Posterior vena cava (tissue), 2 donors: ENCODE measurements around the gene CHD5. TPM values are rescaled to one million over a fixed set of nuclear protein-coding genes. Genes with fewer than 3 reads are reported as not detected.

Experiments used
- DNase-seq: peaks from one replicate; pipeline ENCODE4 v3.0.0-alpha.2; 2020; ENCODE audit warnings: low spot score
- intact Hi-C, 2 donors: fragments of 100-400 bp; cut with DNase I; formaldehyde crosslinking; loops; one replicate each; pipeline versions ENCODE4 v1.14.1 to v1.14.2; 2022 to 2023
- total RNA-seq, 2 donors: library from RNA; stranded (reverse); fragmentation: NEBNext Ultra II Directional; extraction: Animal tissue kit (Norgen Biotek cat#: 25700); gene quantifications; one replicate each; pipeline ENCODE4 v1.2.1, GENCODE V29; 2021
- donor health status: DM: yes; HTN: yes; CAD: no.
- donor health status: DM: yes; HTN: yes; CAD: no.

CHD5 gene
- total RNA-seq, 2 donors from 2014 or later = 1.4 to 2.4 TPM

DNA sequence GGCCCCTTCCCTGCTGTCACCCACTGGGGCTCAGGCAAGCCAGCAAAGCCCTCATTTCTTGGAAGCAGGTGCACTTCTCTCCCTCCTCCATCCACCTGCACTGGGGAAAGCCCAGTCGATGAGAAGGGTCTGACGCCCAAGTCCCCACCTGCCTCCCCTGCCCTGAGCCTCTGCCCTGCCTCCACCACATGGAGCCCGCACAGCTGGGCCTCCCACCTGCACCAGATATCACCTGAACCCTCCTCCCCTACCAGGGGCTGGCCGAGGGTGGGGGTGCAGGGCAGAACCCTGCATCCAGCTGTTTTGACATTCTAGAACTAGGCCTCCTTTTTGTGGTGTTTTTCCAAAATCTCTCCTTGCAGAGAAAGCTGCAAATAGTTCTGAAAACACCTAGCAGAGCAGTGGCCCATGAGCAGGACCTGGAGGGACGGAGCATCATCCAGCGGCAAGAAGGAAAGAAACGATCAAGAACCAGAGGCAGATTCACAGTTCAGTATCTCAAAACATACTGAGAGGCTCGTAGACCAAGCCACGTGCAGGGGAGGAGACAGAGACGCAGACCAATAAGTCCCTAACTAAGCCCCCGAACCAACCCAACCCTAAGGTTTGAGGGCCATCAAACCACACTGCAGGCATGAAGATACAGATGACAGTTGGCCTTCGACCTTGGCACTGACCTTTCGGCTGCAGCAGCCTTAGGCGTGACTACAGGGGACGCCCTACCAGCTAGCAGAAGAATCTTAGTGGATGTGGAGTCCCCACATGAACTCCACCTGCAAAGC is 16.7 kb downstream of the CHD5 start:
- intact Hi-C loops = no loop called here
- no peak for DNase-seq

GRCh38 chr1:6162773-6163172 is 17.3 kb downstream of the CHD5 start:
- intact Hi-C loops = no loop called here
- no peak for DNase-seq

DNA sequence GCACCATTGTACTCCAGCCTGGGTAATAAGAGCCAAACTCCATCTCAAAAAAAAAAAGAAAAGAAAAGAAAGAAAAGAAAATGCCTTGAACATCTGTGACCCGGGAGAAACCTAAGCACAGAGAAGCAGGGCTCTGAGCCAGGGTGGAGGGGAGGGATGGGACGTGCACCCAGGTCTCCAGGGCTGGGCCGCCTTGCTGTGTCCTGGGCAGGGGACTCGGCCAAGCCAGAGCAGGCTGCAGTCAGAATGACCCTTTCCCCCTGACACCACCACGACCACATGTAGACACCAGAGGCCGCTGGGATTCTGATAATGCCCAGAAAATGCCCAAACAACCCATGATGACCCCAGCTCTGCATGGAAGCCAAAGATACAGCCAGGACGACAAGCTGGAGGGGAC is 17.8 kb downstream of the CHD5 start:
- no peak for DNase-seq

GRCh38 chr1:6158181-6158580 is 21.9 kb downstream of the CHD5 start:
- intact Hi-C loops = no loop called here
- DNase-seq = no peak

More for the DNA sequence above, 17.8 kb downstream of the CHD5 start:
- intact Hi-C loops = no loop called here

DNA sequence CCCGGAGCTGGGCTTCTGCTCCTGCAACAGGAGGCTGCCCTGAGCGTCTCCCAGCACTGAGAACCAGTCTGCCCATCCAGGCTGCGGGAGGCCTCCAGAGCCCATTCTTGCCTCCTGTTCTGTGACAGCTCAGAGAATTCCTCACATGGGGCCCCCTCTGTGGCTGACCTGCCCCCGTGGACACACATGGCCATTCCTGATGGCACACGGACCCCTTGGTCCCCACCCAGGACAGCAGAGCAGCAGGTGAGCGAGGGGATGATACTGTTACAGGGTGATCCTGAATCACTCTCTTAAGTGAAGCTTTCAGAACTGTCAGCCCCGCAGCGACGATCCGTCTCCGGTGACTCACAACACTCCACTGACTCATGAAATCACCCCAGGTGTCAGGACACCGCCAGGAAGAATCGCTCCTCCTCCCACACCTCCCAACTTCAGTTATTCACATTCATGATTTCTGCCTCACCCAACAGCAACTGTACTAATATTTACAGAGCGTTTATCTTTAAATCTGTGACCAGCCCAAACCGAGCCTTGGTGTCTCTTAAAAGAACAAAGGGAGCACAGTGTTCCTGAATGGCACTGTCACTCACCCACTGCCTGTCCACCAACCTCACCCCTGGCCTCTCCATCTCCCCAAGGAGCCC is 22.5 kb downstream of the CHD5 start:
- intact Hi-C loops = no loop called here
- no peak for DNase-seq

- DNase-seq = no peak
- intact Hi-C loops = no loop called here
Measured at GRCh38 chr1:6157132-6157527, 23.0 kb downstream of the CHD5 start.

GRCh38 chr1:6154525-6155319 is 25.4 kb downstream of the CHD5 start:
- intact Hi-C loops = no loop called here

DNA sequence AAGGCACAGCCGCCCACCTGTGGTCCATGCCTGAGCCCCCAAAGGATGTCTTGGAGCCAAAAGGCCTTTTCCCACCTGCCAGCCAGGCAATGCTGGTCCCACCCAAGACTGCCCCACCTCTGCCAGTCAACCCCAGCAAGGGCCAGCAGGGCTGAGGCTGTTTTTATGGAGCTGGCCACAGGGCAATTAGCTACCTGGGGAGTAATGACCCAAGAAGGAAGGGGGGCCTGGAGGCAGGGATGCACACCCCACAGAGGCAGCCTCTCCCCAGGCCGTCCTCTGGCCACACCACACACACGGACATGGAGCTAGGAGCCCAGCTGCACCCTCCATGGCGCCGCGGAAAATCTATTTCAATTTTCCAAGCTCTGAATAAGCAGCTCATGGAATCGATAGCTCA is 27.2 kb downstream of the CHD5 start:
- DNase-seq = no peak
- intact Hi-C loops = no loop called here

More at GRCh38 chr1:6154525-6155319, 25.4 kb downstream of the CHD5 start:
- no peak for DNase-seq

GRCh38 chr1:6152181-6152580 is 27.9 kb downstream of the CHD5 start:
- intact Hi-C loops = no loop called here
- DNase-seq = no peak

DNA sequence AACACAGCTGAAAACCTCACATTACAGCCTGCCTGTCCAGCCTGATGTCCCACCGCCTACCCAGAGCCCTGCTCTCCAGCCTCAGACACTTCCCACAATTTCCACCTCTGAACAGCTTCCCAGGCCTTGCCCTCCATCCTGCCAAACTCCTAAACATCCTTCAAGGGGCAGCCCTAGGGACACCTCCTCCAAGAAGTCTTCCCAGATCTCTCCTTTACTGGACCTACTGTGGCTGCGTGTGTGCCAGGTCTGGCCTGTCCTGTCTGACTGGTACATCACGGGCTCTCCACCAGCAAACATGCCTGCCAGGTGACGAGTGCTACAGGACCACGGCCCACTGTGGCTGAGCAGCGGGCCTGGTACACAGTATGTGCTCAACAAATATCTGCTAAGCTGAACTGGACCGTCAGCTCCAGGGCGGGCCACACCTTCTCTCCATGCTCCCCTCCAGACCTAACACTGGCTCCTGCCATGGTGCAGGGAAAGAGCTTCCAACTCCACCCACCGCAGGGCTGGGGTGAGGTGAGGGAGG is 28.8 kb downstream of the CHD5 start:
- intact Hi-C loops = no loop called here
- no peak for DNase-seq

DNA sequence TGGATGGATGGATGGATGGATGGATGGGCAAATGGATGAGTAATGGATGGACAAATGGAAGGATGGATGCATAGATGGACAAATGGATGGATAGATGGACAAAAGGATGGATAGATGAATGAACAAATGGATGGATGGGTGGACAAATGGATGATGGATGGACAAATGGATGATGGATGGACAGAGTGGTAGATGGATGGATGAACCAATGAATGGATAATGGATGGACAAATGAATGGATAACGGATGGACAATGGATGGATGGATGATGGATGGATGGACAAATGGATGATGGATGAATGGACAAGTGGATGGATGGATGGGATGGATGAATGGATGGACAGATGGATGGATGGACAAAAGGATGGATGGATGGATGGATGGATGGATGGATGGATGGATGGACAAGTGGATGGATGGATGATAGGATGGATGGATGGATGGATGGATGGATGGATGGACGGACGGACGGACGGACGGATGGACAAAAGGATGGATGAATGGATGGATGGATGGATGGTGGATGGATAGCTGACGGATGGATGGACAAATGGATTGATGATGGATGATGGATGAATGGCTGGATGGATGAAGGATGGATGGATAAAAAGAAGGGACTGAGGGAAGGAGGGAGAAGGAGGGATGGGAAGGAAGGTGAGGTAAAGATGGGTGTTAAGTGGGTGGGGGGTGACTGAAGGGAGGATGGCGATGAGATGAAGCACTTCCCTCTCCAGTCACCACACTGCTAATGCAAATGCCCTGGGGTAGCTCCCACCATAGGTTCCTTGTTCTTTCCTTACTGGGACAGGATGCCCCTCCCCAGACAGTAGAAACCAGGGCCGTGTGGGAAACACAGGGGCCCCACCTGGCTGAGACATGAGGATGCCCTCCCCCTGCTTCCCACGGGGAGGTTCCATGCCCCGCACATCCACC is 29.8 kb downstream of the CHD5 start:
- intact Hi-C loops = no loop called here
- DNase-seq = no peak

DNA sequence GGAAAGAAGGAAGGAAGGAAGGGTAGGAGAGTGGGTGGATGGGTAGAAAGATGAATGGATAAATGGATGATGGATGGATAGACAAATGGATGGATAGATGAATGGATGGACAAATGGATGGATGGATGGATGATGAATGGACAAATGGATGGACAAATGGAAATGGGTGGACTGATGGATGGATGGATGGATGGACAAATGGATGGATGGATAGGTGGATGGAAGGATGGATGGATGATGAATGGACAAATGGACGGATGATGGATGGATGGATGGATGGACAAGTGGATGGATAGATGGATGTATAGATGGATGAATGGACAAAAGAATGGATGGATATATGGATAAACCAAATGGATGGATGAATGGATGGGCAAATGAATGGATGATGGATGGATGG is 30.5 kb downstream of the CHD5 start:
- DNase-seq = no peak
- intact Hi-C loops = no loop called here

- intact Hi-C loops = no loop called here
- DNase-seq = no peak
Measured at GRCh38 chr1:6148497-6149241, 31.5 kb downstream of the CHD5 start.

DNA sequence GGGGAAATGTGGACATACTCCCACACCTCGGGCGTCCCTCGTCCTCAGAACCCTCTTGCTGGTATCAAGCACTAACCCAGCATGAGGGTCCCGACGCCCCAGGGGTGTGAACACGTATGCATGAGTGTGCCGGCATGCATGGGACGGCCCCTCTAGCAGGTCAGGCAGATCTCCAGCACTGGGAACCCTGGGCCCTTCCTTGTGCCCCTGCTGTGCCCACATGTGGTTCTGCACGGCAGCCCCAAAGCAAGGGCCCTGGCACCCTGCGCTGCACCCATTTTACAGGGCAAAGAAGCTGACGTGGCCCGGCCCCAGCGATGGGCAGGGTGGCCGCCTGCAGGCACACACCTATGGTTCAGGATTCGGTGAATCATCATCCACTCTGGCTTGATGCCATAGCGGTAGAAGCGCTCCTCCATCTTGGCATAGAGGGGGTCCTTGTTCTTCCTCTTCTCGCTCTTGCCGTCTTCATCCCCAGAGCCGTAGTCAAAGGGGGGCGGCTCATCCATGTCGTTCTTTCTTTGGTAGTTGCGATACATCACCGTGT is 34.2 kb downstream of the CHD5 start:
- intact Hi-C loops = no loop called here
- no peak for DNase-seq

DNA sequence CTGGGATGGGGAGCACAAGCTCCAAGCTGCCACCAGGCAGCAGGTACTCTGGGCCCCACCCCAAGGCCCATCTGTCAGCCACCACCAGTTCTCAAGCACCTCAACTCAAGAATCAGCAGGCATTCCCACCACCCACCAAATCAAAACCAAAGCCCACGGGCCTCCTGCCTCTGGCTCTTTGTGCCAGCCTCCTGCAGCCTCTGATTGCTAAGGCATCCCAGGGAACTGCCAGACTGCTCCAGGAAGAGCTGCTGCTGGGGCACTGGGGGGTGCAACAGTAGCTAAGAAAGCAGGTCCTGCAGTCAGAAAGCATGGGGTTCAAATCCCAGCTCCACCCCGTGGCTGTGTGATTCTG is 34.7 kb downstream of the CHD5 start:
- DNase-seq = no peak
- intact Hi-C loops = no loop called here

- no peak for DNase-seq
- intact Hi-C loops = no loop called here
Measured at GRCh38 chr1:6144647-6145395, 35.3 kb downstream of the CHD5 start.

GRCh38 chr1:6144175-6144574 is 35.9 kb downstream of the CHD5 start:
- intact Hi-C loops = no loop called here
- DNase-seq = no peak
